ENCODE data around the gene PAN2.

Gene PAN2

GRCh38 chr12:56267443-56268071 is 66.2 kb downstream of the PAN2 start:
- DNase-seq: no peak

- DNase-seq: peak; percentile 83
These were observed 66.9 kb downstream of the PAN2 start, which contains the start of gene COQ10A for GRCh38 chr12:56266693-56267442. Gene COQ10A, plus strand, starts transcription at chr12:56266942. Its CDS starts 177 bp downstream, at chr12:56267119.

Data from NCI-H2227 treated with DMSO at 0.1 percent for 48 hours (cell line).